ENCODE data around the gene CPNE4.

Gene CPNE4

GRCh38 chr3:131728898-131729642, 305.7 kb downstream of the CPNE4 start:
- DNase-seq (ENCODE audit: low read depth in 2 of 2) = peak in 1 of 2 donors; percentile 27
- TF ChIP-seq, protein P1, sequence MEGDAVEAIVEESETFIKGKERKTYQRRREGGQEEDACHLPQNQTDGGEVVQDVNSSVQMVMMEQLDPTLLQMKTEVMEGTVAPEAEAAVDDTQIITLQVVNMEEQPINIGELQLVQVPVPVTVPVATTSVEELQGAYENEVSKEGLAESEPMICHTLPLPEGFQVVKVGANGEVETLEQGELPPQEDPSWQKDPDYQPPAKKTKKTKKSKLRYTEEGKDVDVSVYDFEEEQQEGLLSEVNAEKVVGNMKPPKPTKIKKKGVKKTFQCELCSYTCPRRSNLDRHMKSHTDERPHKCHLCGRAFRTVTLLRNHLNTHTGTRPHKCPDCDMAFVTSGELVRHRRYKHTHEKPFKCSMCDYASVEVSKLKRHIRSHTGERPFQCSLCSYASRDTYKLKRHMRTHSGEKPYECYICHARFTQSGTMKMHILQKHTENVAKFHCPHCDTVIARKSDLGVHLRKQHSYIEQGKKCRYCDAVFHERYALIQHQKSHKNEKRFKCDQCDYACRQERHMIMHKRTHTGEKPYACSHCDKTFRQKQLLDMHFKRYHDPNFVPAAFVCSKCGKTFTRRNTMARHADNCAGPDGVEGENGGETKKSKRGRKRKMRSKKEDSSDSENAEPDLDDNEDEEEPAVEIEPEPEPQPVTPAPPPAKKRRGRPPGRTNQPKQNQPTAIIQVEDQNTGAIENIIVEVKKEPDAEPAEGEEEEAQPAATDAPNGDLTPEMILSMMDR (IDR thresholded peaks at IDR 0.05; ENCODE audit: low read depth, low read length) = no peak

DNA sequence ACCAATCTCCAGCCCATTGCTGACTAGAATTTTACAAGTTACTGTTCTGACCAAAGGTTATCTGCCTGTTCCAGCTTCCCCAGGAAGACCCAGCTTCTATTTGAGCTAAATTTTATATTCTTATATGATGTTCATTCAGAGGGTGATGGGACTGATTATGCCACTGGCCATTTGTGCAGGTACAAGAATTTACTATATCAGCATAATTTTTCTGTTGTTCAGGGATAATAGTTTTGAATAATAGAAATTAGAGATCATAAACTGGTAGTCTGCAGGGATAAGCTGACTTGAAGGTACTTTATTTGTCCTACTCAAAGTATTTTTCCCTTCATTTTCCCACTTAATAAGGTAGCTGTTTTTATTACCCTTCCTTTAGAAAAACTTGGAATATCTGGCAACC, 309.4 kb downstream of the CPNE4 start:
- no peak overlapping the region for H3K4me3 ChIP-seq (replicated peaks in 1 of 2; ENCODE audit: low read depth in 2 of 2, low read length in 2 of 2)
- TF ChIP-seq, protein P1 (IDR thresholded peaks at IDR 0.05; ENCODE audit: low read depth, low read length) = no peak
- no peak for DNase-seq (ENCODE audit: low read depth in 2 of 2)

More at GRCh38 chr3:131728898-131729642, 305.7 kb downstream of the CPNE4 start:
- H3K4me3 ChIP-seq (replicated peaks in 1 of 2; ENCODE audit: low read depth in 2 of 2, low read length in 2 of 2) = no peak overlapping the region

DNA sequence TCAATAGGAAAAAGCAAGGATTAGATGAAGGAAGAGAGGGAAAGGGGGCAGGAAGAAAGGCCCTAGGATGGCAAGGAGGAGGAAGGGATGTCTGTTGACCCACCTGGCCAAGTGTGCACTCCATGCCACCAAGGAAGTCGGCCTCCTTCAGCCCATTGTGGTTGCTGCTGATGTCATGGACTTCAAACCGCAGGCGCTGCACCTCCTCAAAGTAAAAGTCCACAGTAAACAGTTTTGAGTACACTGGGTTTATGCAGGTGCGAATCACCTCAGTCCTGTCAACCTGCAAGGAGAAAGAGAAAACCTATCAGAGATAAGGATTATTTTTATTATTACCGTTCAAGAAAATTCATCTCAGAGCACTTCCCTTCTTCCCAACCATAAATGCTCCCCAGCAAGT, 311.5 kb downstream of the CPNE4 start:
- no peak overlapping the region for H3K4me3 ChIP-seq (replicated peaks in 1 of 2; ENCODE audit: low read depth in 2 of 2, low read length in 2 of 2)
- no peak for DNase-seq (ENCODE audit: low read depth in 2 of 2)
- TF ChIP-seq, protein P1 (IDR thresholded peaks at IDR 0.05; ENCODE audit: low read depth, low read length) = no peak

DNA sequence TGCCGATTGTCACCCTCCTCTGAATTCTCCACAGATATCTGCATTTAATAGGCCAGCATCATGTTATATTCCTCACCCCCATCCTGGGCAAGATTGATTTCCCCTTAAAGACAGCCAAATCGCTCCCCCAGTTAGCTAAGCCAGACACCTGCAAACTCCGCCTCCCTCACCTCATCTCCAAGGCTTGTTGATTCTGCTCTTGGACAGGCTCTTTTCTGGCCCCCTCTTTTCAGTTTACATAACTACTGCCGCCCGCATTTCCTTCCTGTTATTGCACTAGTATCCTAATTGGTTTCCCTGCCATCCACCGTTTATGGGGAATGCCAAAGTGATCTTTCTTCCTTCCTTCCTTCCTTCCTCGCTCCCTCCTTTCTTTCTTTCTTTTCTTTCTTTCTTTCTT, 317.3 kb downstream of the CPNE4 start:
- DNase-seq (ENCODE audit: low read depth in 2 of 2) = no peak
- TF ChIP-seq, protein P1 (IDR thresholded peaks at IDR 0.05; ENCODE audit: low read depth, low read length) = no peak
- H3K4me3 ChIP-seq (replicated peaks in 1 of 2; ENCODE audit: low read depth in 2 of 2, low read length in 2 of 2) = no peak overlapping the region

DNA sequence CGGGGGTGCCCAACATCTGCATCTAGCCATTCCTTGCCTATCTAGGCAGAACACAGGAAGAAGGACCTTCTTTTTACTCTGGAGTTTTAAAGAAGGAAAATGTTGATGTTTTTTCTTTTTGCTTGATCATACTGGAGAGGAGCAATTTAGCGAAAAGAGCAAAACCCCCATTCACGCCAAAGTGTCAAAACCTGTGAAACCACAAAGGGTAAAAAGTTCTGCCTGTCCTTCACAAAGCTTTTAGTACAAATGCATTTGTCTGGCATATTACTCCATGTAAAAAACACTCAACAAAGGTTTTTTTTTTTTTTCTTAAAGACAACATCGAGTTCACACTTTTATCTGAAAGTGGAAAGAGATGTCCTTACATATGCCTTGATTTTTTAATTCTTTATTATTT, 317.9 kb downstream of the CPNE4 start:
- H3K4me3 ChIP-seq (replicated peaks in 1 of 2; ENCODE audit: low read depth in 2 of 2, low read length in 2 of 2) = no peak overlapping the region
- DNase-seq (ENCODE audit: low read depth in 2 of 2) = no peak
- TF ChIP-seq, protein P1 (IDR thresholded peaks at IDR 0.05; ENCODE audit: low read depth, low read length) = no peak

DNA sequence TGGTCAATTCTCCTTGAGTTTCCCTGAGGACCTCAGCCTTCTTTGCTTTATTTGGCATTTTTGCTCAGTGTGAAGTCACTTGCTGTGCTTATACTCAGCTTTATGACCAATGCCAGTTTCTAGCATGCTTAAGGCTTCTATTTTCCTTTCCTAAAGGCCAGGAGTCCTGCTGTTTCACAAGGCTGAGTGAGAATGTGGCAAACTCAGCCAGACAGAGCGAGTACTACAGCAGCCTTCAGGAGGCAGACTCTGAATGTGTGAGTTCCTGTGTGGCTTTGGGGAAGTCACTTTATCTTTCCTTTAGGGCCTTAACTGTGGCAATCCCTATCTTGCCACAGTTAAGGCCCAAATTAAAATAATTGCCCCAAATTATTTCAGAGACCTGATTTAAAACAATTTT, 318.8 kb downstream of the CPNE4 start:
- no peak for DNase-seq (ENCODE audit: low read depth in 2 of 2)
- no peak overlapping the region for H3K4me3 ChIP-seq (replicated peaks in 1 of 2; ENCODE audit: low read depth in 2 of 2, low read length in 2 of 2)
- TF ChIP-seq, protein P1 (IDR thresholded peaks at IDR 0.05; ENCODE audit: low read depth, low read length) = no peak
